ENCODE results near the gene KRT15.

DNA sequence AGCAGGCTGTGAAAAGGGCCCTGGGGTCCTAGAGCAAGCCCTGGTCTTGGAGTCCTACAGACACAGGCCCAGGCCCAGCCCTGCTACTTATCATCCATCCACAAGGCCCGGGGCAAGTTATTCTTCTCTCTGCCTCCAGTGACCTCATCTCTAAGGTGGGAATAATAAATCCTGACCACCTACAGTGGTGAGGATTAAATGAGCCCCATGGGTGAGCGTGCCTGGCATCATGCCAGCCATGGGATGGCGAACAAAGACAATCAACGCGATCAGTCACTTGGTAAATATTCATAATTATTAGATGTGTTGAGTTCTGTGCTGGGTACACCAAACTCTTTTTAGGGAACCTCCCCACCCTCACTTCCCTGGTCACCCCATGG, 5.5 kb downstream of the KRT15 start:
- TF ChIP-seq EZH2 (IDR thresholded peaks at IDR 0.05; ENCODE audit: borderline replicate concordance, low read length), result no peak
- TF ChIP-seq, protein P1, sequence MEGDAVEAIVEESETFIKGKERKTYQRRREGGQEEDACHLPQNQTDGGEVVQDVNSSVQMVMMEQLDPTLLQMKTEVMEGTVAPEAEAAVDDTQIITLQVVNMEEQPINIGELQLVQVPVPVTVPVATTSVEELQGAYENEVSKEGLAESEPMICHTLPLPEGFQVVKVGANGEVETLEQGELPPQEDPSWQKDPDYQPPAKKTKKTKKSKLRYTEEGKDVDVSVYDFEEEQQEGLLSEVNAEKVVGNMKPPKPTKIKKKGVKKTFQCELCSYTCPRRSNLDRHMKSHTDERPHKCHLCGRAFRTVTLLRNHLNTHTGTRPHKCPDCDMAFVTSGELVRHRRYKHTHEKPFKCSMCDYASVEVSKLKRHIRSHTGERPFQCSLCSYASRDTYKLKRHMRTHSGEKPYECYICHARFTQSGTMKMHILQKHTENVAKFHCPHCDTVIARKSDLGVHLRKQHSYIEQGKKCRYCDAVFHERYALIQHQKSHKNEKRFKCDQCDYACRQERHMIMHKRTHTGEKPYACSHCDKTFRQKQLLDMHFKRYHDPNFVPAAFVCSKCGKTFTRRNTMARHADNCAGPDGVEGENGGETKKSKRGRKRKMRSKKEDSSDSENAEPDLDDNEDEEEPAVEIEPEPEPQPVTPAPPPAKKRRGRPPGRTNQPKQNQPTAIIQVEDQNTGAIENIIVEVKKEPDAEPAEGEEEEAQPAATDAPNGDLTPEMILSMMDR (IDR thresholded peaks at IDR 0.05; ENCODE audit: low read length), result no peak

Data from OCI-LY1 (cell line).